HG03095 (cell line): ENCODE measurements around the gene RAP1GAP2.
"Not testable (repeated sequence)": the region's sequence is repeated elsewhere in the genome, so short reads cannot be mapped to it uniquely, and the experiment has no call there.

Experiments
- ATAC-seq: cut with Tn5 transposase; IDR thresholded peaks from one replicate; pipeline ENCODE4 v1.9.1; 2021; ENCODE audit warnings: moderate library complexity; ENCODE audit not compliant: unreplicated experiment

RAP1GAP2 gene

DNA sequence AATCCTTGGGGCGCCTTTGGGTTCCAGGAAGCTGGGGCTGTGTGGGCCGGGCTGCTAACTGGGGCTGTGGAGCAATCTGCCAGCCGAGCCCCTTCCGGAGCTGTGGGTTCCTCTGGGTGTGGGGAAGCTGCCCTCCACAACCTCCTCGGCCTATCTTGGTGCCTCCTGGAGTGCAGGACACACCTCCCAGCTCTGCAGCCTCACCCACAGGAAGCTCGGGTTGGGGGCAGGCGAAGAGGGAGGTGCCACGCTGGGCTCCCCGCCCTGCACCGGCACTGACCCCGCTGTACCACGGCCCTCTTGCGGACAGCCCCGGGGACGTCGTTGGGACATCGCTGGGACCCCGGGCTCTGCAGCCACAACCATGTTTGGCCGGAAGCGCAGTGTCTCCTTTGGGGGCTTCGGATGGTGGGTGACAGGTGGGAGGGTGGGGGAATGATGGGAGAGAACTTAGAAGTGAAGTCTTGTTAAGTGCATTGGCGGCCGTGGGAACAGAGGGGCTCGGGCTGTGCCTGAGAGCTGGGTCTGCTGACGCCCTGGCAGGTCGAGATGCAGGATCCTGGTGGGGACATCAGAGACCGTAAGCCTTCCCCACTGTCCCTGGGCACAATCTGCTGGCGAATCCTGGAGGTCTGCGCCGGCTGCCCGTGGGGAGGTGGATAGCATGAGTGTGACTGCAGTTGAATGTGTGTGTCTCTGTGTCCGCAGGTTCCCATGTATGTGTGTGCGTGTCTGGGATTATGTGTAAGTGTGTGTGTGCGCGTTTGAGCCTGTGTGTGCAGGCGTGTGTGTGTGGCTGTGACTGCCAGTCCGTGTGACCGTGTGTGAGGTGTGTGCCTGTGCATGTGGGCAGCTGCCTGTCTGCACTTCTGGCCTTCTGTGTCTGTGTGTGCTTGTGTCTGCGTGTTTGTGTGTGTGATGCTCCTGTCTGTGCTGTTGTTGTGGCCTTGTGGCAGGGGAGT, at the start of gene RAP1GAP2:
Gene RAP1GAP2 (plus strand): TSS at position 275 of the 962 bp plus-strand sequence. CDS start 90 bp downstream, at position 365.
- ATAC-seq = no peak

DNA sequence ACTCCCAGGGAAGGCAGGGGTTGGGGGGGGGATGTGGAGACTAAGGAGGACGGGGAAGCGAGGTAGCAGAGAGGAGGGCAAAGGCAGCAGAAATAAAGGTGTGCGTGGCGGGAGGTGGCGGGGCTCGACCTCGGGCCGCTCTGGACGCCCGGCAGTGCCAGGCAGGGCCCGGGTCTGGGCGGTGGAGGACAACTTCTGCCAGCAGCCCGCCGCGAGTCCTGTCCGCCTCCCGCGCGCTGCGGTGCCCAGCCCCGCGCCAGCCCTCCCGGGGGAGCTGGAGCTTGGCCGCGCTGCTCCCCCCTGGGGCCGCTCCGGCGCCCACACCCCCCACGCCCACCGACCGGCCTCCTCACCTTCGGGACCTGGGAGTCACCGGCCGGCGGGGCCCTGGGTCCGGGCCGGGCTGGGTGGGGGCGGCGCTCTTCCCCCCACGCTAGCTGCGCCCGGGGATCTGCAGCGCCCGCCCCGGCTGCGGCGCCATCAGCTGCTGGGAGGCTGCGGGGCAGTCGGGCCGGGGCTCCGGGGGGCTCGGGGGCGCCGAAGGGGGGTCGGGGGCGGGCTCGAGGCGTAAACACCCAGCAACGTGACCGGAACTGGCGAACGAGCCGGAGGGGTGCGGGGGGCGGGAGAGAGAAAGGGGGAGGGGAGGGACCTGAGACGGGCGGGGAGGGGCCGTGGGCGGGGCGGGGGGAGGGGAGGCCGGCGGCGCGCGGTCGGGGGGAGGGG, 47.0 kb upstream of the RAP1GAP2 start, which contains the start of gene CCDC92B:
Gene CCDC92B (minus strand): TSS at position 595 of the 726 bp plus-strand sequence. CDS start 14,507 bp downstream, outside the sequence.
- no peak for ATAC-seq

DNA sequence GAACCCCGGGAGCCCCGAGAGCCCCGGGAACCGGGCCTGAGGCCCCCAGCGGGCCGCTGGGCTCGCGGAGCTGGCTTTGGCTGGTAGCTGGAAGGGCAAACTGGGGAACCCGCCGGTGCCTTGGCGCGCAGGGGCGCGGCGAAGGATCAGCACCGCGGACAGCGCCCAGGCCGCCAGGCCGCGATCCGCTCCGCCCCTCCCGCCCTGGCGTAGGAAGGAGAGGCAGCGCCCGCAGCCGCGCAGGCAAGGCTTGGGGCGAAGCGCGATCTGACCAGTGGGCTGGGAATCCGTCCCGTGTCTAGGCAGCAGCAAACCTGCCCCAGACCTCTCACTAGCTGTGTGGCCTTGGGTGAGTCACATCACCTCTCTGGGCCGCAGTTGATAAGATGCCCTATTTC, 46.5 kb upstream of the RAP1GAP2 start:
- ATAC-seq = no peak

DNA sequence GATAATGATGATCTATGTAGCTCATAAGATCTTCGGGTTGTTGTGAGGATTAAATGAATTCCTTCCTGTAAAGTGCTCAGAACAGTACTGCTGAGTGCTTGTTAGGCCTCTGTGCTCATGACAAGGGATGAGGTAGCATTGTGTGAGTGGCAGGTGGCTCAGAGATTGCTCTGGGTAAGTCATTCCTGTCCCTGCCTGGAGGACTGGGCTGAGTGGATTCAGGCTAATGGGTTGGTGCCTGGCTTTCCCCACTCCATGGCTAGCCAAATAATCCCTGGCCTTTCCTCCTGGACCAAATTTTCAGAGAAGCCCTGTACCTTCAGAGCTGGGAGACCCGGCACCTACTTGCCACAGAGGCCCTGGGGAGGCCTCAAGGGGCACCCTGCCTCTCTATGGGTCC, 45.5 kb upstream of the RAP1GAP2 start:
- ATAC-seq = no peak

DNA sequence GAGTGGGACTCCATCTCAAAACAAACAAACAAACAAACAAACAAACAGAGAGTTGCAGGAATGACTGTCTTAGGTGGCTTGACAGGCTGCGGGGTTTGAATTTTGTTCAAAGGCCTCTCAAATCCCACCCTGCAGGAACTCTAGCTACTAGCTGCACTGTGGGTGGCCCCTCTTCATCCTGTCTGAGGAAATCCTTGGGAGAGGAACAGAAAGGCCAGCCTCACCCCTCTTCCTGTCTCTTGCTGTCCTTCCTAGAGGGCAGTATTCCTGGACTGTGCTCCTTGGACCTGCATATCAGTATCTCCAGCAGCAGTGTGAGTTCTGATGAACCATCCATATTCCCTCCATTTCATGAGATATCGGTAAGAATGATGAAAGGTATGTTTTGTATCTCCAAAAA, 44.7 kb upstream of the RAP1GAP2 start:
- no peak for ATAC-seq

DNA sequence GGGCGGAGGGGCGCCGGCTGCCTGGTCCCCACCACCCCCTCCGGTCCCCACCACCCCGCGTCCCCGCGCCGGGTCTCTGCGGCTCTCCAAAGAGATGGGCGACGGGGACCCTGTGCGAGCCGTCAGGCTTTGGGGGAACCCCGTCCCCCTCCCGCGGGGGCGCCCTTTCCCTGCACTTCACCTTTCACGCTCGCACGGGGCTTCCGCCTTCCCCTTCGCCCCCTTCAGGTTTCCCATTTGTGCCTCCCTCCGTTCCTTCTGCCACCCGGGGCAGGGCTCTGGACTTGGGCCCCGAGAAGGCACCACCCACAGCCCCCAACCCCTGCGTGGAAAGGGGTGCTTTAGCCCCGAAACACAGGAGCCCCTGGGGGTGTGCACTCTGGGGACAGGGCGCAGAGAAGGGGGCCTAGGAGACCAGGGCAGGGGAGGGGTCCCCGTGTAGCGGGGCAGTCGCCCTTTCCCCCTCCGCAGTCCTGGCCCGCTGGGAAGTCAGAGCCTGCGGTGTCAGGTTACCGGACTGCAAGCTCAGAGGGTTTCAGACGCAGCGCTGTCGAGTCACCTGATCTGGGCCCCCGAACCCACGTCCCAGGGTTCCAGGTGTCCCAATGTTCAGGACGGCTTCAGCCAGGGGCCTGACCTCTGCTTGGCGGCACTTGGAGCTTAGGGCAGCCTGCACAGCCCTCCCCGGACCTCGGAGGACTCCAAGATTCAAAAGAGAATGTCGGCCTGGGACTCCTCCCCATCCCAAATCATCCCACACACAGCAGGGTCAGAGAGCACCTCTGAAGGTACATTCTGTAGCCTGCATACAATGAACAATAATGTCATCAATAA, 40.1 kb upstream of the RAP1GAP2 start:
- ATAC-seq = no peak

DNA sequence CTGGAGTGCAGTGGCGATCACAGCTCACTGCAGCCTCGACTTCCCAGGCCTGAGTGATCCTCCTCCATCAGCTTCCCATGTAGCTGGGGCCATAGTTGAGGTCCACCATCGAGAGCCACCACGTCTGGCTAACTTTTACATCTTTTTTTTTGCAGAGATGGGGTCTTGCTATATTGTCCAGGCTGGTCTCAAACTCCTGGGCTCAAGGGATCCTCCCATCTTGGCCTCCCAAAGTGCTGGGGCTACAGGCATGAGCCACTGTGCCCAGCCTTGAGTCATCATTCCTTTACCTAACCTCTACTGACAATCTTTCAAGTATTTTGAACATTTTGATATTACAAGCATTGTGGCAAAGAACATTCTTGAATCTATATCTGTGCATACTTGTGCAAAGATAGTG, 37.4 kb upstream of the RAP1GAP2 start:
- no peak for ATAC-seq

DNA sequence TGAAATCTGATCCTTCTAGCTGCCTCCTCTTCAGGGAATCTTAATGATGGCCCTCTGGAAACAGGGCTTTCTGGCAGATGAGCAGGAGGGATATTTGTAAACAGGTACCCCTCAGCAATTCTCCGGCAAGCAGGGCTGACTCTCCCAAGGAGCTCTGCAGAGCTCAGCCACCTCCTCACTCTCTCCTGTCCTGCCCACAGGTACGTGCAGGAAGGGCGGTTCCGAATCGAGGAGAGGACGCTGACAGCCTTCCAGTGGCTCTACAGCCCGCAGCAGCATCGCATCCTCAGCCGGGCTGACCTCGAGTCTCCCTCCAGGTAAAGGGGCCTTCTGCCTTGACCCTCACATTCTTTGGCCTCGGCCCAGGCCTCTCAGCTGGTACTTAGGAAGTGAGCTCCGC, 26.1 kb upstream of the RAP1GAP2 start:
- ATAC-seq = no peak

DNA sequence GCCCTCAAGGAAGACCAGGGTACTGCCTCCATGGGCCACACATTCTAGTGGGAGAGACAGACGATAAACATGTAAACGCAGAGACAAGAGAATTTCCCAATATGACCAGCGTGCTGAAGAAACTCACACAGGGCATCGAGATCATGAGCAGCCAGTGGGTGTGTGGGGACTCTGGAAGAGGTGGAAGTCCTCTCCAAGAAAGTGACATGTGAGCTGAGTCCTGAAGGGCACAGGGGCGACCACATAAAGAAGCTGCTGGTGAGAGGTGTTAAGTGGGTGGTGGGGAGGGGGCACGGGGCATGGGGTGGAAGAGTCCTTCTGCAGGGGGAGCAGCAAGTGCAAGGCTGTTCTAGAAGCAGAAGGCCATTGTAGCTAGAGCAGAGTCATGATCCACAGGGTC, 21.0 kb upstream of the RAP1GAP2 start:
- ATAC-seq = no peak

DNA sequence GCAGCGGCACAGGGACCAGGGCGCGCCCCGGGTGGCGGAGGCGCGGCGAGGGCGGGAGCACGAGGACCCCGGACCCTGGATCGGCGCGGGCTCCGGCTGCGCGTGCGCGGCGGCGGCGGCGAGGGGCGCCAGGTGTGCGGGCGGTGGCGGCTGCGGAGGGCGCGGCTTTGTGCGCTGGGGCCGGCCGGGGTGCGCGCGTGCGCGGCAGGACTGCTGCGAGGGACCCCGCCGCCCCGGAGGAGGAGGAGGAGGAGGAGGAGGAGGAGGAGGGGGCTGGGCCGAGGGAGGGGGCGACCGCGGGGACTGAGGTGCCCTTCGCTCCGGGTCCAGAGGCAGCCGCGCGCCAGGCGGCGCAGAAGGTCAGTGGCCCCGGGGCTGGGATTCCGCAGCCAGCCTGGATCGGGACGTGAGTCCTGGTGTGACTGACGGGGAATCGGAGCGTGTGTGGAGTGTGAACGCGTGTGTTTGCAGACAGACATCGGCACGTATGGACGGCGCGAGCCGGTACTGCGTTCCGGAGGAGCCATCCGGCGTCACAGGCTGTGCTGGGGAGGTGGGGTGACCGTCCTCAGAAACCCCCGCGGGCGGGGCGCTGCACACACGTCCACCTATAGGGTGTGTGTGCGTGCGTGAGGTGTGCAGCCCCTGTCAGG, 19.5 kb upstream of the RAP1GAP2 start:
- no peak for ATAC-seq

DNA sequence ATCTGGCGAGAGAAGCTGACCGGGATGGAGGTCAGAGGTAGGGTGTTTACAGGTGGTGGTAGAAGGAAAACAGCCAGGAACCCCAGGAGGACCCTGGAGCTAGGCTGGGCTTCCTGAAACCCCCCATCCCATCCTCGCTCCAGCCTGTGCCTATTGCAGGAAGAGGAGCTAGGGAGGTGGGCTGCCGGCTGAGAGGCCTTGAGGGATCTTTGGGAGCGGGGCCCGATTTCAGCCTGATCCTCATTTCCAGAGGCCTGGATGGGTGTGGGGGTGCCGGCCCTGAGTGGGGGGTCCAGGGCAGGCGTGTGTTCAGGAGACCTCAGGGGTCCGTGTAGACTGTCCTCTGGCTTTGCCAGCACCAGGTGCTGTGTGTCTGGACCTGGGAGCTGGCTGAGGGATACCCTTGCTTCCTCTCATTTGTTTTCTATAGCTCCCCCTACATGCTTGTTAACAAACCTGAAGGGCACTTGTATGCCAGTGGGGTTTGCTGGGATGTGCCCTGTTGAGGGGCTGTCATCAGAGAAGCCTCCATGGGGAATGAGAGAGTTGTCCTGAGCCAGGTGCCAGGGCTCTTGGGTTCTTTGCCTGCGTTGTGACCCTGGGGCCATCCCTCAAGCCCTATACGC, 18.9 kb upstream of the RAP1GAP2 start:
- ATAC-seq = no peak

DNA sequence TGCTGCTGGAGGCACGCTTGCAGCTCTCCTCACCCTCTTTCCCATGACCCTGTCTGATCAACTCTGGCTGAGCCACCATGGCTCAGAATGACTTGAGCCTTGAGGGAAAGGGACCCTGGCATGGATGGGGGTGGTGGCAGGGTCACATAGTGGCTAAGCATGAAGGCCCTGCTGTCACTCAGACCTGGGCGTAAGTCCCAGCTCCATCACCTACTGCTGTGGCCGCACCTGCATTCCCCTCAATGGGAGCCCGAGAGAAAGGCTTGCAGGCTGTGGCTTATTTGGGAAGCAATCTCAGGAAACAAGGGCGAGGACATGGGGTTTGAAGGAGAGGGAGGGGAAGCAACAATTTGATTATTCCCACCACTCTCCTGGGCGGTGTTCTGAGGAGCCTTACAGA, 17.7 kb upstream of the RAP1GAP2 start:
- ATAC-seq = no peak

DNA sequence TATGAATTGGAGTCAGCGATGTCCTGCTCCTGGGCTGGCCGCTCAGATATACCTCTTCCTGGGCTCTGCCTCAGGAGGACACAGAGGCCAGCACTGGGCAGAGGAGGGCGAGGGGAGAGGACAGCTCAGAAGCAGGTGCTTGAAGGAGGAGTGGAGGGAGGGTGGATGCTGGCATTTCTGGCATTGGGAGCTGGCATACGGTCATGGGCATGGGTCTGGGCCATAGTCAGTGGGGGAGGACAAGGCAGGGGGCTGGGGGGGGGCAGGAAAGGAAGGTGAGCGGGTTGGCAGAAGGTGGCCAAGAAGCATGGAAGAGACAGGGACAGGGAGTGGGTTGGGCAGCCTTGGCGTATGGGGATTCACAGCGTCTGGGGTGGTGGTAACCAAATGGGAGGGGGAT, 16.7 kb upstream of the RAP1GAP2 start:
- no peak for ATAC-seq

DNA sequence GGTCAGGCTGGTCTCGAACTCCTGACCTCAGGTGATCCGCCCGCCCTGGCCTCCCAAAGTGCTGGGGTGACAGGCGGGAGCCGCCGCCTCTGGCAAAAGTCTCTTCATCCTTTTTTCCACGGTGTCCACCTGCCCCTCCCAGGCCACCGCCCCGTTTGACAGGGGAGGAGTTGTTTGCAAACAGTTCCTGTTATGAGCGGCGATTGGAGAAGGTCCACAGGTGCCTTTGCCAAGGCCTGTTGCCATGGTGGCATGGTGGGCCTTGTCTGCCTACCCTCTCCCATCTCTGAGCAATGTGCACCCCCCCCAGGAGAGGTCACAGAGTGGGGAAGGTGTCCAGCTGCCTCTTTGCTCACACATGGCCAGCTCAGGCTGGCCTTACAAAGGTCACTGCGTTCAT, 16.0 kb upstream of the RAP1GAP2 start:
- ATAC-seq = no peak

DNA sequence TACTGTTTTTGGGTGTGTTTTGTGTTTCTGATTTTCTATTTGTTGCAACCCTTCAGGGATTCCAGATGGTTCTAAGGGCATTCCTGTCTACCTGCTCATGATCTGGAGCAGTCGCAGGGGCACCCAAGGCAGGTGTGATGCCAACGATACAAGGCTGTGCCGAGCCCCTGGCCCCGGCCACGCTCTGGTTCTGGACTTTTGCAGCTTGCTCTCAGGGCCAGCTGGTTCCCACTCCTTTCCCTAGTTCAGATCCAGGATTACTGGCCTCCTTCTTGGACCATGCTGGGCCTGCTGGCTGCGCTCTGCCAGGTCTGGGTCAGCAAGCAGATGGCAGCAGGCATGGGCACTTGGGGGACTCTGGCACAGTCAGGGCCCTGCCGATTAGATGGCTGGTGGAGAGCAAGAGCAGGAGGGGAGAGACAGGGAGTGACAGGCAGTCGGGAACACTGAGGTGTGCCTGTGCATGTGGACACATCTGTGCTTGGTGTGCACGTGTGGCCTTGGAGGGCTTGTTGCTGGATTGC, 15.2 kb upstream of the RAP1GAP2 start:
- no peak for ATAC-seq

DNA sequence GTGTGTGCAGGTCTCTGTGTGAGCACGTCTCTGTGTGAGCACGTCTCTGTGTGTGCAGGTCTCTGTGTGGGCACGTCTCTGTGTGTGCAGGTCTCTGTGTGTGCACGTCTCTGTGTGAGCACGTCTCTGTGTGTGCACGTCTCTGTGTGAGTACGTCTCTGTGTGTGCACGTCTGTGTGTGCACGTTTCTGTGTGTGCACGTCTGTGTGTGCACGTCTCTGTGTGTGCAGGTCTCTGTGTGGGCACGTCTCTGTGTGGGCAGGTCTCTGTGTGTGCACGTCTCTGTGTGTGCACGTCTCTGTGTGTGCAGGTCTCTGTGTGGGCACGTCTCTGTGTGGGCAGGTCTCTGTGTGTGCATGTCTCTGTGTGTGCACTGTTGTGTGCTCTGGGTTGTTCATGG, 14.6 kb upstream of the RAP1GAP2 start:
- ATAC-seq = not testable (repeated sequence)

DNA sequence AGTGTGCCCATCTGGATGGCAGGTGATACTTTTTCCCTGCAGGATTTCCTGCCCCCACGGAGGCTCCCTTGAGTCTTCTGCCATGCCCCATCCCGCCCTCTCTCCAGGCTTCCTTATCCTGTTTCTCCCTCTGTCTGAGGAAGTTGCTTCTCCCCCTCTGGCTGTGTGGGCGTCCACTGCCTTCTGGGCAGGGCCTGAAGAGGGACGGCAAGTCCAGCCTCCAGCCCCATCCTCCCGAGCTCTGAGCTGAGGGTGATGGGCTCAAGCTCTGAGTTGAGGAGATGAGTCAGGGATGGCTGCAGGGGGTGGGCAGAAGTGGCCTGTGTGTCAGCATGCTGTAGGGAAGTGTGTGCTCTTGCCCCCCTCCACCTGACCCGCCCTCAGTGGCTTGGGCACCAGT, 14.2 kb upstream of the RAP1GAP2 start:
- ATAC-seq = no peak

DNA sequence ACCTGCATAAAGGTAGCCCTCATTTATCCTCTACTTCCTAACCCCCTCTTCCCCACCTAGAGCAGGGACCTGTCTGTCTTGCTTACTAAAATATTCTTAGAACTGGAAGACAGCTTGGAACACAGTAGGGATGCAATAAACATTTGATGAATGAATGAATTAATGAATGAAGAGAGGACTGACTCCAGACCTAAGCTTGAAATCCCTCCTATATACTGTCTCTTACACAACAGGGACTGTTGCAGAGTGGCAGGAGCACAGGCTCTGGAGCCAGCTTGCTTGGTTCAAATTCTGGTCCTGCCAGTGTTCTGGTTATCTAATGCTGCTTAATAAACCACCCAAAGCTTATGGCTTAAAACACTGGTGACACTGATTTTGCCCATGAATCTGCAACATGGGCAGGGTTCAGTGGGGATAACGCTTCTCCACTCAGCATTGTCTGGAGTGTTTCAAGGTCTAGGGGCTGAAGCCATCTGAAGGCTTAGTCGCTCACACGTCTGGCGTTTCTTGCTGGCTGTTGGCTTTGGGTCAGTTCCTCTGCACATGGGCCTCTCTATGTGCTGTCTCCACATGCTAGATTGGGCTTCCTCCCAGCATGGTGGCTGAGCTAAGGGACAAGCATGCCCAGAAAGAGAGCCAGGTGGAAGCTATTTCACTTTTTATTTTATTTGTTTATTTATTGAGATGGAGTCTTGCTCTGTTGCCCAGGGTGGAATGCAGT, 12.8 kb upstream of the RAP1GAP2 start:
- ATAC-seq = no peak

DNA sequence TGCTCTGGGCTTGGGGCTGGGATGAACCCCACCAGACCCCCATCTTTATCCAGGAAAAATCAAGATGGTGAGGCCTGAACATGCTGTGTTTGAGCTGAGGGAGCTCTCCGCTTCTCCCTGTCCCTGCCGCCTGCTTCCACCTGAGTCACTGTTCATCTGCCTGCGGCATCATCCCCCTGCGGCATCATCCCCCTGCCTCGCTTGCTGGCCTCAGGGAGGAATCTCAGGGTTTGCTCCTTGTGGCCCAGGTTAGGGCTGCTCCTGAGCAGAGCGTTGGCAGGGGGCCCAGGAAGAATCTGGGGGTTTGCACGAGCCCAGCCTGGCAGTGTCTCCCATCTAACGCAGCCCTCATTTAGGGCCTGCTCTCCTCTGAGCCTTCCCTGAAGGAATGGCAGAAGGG, 11.4 kb upstream of the RAP1GAP2 start:
- no peak for ATAC-seq
